ENCODE data around the gene ZFP1. TPM values are rescaled to one million over a fixed set of nuclear protein-coding genes. Genes with fewer than 3 reads are reported as not detected.
A peak's percentile ranks its signal among the peaks of the same experiment; 100 is the strongest.

The ZFP1 gene
- total and polyA plus RNA-seq, 10 donors: 3.1 to 11.4 (median 8.5) TPM

DNA sequence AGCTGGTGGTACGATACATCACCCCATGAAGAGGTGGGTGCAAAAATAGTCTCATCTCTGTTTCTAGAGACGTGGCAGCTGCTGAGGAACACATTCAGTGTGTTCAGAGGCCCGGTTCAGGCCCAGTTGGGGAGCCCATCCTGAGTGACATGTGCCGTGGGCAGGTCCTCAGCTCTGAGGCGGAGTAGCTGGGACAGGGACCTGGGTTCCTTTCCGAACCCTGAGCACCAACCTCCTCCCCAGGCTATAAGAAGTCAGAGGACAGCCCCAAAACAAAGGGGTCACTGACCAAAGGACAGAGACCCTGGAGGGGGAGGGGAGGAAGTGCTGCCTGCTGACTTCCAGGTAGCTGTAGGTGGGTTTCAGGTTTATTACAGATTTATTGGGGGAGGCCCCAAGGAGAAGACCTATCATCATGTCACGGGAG lies 36.8 kb upstream of the ZFP1 start:
- Histone ChIP-seq H3K36me3 (no peaks in the 10 kb centered on the region), H3K27ac (peak overlapping the region in 3 of 8 donors; percentile 33 to 75 (median 55)), H3K4me1 (peaks cover 12 to 77% (median 46%) of the 10 kb centered on the region in 6 donors), H3K27me3 (replicated peaks in 1 of 7) (peaks cover 0 to 87% (median 25%) of the 10 kb centered on the region in 7 donors), H3K9me3 (no peaks in the 10 kb centered on the region), H3K4me3 (peak overlapping the region in 1 of 8 donors; percentile 49)
- 18 to 47% (median 34%) methylated on average over 4 to 7 of the region's 7 CpGs for WGBS, 5 donors
- DNase-seq: no peak
- intact Hi-C loops (cut with DNase I; ENCODE audit: low total_unique reads): no loop called here
- TF ChIP-seq POLR2AphosphoS5 (IDR thresholded peaks at IDR 0.05) (no peak), POLR2A (IDR thresholded peaks at IDR 0.05) (no peak)
- TF ChIP-seq, protein P1, sequence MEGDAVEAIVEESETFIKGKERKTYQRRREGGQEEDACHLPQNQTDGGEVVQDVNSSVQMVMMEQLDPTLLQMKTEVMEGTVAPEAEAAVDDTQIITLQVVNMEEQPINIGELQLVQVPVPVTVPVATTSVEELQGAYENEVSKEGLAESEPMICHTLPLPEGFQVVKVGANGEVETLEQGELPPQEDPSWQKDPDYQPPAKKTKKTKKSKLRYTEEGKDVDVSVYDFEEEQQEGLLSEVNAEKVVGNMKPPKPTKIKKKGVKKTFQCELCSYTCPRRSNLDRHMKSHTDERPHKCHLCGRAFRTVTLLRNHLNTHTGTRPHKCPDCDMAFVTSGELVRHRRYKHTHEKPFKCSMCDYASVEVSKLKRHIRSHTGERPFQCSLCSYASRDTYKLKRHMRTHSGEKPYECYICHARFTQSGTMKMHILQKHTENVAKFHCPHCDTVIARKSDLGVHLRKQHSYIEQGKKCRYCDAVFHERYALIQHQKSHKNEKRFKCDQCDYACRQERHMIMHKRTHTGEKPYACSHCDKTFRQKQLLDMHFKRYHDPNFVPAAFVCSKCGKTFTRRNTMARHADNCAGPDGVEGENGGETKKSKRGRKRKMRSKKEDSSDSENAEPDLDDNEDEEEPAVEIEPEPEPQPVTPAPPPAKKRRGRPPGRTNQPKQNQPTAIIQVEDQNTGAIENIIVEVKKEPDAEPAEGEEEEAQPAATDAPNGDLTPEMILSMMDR (IDR thresholded peaks at IDR 0.05 in 8 of 11, conservative IDR thresholded peaks at IDR 0.05 in 3 of 11): peak in 5 of 11 experiments; percentile 5 to 59 (median 43)

DNA sequence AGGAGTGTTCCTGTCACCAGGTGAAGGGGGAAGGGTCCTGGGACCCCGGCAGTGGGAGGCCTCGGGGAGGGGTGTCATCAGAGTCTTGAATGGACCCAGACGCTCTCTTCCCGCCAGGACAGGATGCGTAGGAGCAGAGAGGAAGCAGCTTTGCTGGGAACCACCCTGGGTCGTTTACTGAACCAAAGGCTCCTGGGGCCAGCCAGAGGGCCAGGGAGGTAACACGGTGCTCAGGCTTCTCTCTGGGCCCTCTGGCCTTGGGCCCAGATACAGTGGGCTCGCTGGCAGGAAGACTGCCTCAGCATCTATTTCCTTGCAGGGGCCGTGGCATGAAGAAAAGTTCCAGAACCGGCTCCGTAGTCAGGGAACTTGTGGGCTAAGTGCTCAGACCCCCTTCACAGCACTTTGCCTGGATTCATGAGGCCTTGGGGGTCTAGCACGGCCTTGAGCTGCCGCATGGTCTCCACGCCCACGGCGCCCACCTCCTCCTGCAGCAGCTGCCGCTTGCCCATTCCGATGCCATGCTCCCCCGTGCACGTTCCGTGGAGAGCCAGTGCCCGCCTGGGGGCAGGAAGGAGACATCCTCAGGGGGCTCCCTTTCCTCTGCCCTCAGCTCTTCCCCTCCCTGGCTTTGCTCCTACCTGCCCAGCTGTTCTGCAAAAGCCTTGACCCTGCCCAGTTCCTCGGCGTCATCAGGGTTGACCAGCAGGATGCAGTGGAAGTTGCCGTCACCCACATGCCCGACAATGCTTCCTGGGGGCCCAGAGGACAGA lies 36.2 kb upstream of the ZFP1 start:
- Histone ChIP-seq H3K27ac (no peak overlapping the region), H3K4me3 (no peak overlapping the region), H3K9me3 (no peaks in the 10 kb centered on the region), H3K4me1 (peaks cover 12 to 73% (median 48%) of the 10 kb centered on the region in 6 donors), H3K27me3 (replicated peaks in 1 of 7) (peaks cover 0 to 81% (median 25%) of the 10 kb centered on the region in 7 donors), H3K36me3 (no peaks in the 10 kb centered on the region)
- intact Hi-C loops (cut with DNase I; ENCODE audit: low total_unique reads): no loop called here
- TF ChIP-seq, protein P1 (IDR thresholded peaks at IDR 0.05 in 8 of 11, conservative IDR thresholded peaks at IDR 0.05 in 3 of 11): no peak
- TF ChIP-seq POLR2A (IDR thresholded peaks at IDR 0.05): no peak
- peak; percentile 70 for DNase-seq
- 14 to 25% (median 19%) methylated on average over 21 to 26 of the region's 26 CpGs for WGBS, 5 donors

DNA sequence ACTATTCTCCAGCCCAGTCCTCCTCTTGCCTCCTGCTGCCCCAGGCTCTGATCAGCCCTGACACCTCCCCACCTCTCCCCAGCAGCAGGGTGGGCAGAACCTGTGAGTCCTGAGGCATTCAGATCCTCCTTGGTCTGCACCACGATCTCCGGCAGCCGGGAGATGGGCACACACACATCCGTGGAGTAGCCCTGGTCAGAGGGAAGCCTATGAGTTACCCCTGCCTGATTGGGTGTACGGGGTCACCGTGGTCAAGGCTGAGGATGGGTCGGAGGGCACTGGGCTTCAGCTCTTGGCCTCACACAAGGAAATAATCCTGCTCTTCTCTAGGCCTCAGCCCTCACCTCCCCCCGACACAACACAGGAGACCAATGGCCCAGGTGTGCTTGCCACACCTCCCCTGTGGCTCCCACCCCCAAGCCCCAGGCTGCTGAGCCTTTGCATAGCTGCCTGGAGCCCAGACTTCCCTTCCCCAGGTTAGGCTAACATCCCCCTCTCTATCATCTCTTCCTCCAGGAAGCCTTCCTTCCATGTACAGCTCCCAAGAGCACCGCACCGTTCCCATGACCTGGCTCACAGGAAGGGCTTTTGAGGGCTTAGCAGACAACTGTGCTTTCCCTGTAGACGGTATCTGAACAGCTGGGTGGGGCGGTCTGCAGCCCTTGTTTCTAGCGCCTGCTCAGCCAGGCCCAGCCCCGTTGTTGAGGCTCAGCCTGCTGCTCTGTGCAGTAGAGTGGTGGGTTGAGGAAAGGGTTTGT lies 35.4 kb upstream of the ZFP1 start:
- 50 to 68% (median 56%) methylated on average over 7 to 14 of the region's 14 CpGs for WGBS, 5 donors
- no peaks in the 10 kb centered on the region for H3K36me3 ChIP-seq
- H3K4me1 ChIP-seq: peaks cover 12 to 66% (median 48%) of the 10 kb centered on the region in 6 donors
- no peak overlapping the region for H3K27ac ChIP-seq
- peak; percentile 36 for DNase-seq
- TF ChIP-seq, protein P1 (IDR thresholded peaks at IDR 0.05 in 8 of 11, conservative IDR thresholded peaks at IDR 0.05 in 3 of 11): no peak
- TF ChIP-seq POLR2AphosphoS5 (IDR thresholded peaks at IDR 0.05) (no peak), POLR2A (IDR thresholded peaks at IDR 0.05) (no peak)
- peaks cover 0 to 73% (median 25%) of the 10 kb centered on the region in 7 donors for H3K27me3 ChIP-seq (replicated peaks in 1 of 7)
- H3K9me3 ChIP-seq: no peaks in the 10 kb centered on the region
- intact Hi-C loops (cut with DNase I; ENCODE audit: low total_unique reads): no loop called here
- no peak overlapping the region for H3K4me3 ChIP-seq
